Parathyroid adenoma (tissue), 2 donors: Measurements from ENCODE around the gene SOWAHD.

ENCODE experiments used
- H2AFZ ChIP-seq: fragments of 300-600 bp; sonication (generic); one replicate; pipeline ENCODE4 v1.7.0; 2017; ENCODE audit warnings: antibody characterized with exemption, mild to moderate bottlenecking
- H3K27ac ChIP-seq: fragments of 300-600 bp; sonication (generic); one replicate; pipeline ENCODE4 v1.7.0; 2017
- H3K27me3 ChIP-seq: fragments of 300-600 bp; sonication (generic); one replicate; pipeline ENCODE4 v1.7.0; 2017; ENCODE audit warnings: low read length; ENCODE audit not compliant: control insufficient read depth, insufficient read depth
- H3K36me3 ChIP-seq: fragments of 300-600 bp; sonication (generic); one replicate; pipeline ENCODE4 v1.7.0; 2017; ENCODE audit warnings: low read length; ENCODE audit not compliant: control insufficient read depth, insufficient read depth
- H3K4me1 ChIP-seq: fragments of 300-600 bp; sonication (generic); one replicate; pipeline ENCODE4 v1.7.0; 2017; ENCODE audit warnings: control low read depth
- H3K4me2 ChIP-seq: fragments of 300-600 bp; sonication (generic); one replicate; pipeline ENCODE4 v1.7.0; 2017; ENCODE audit warnings: low read length
- H3K4me3 ChIP-seq: fragments of 300-600 bp; sonication (generic); one replicate; pipeline ENCODE4 v1.7.0; 2017; ENCODE audit warnings: low read depth, low read length
- H3K79me2 ChIP-seq: fragments of 300-600 bp; sonication (generic); one replicate; pipeline ENCODE4 v1.7.0; 2017; ENCODE audit warnings: control low read depth
- H3K9ac ChIP-seq: fragments of 300-600 bp; sonication (generic); one replicate; pipeline ENCODE4 v1.7.0; 2017; ENCODE audit warnings: mild to moderate bottlenecking
- H3K9me3 ChIP-seq: fragments of 300-600 bp; sonication (generic); one replicate; pipeline ENCODE4 v1.7.0; 2017; ENCODE audit warnings: low read length; ENCODE audit not compliant: control insufficient read depth
- CTCF ChIP-seq: fragments of 300-600 bp; sonication (generic); IDR thresholded peaks from one replicate; pipeline ENCODE4 v1.7.0; 2017; ENCODE audit warnings: antibody characterized with exemption, mild to moderate bottlenecking
- donor health status: primary hyperparathyroidism.

SOWAHD gene

GRCh38 chrX:119778829-119779228 lies 20.4 kb downstream of the SOWAHD start:
- Histone ChIP-seq H3K27me3 (no peaks in the 10 kb centered on the region), H3K9ac (no peak overlapping the region), H3K4me1 (no peaks in the 10 kb centered on the region), H3K27ac (no peak overlapping the region), H3K36me3 (no peaks in the 10 kb centered on the region), H3K9me3 (no peaks in the 10 kb centered on the region), H2AFZ (no peak overlapping the region), H3K4me3 (no peak overlapping the region), H3K4me2 (no peak overlapping the region), H3K79me2 (no peaks in the 10 kb centered on the region)
- TF ChIP-seq CTCF: no peak

GRCh38 chrX:119783026-119783425 lies 24.6 kb downstream of the SOWAHD start:
- Histone ChIP-seq H3K9ac (no peak overlapping the region), H3K36me3 (no peaks in the 10 kb centered on the region), H3K79me2 (no peaks in the 10 kb centered on the region), H3K4me3 (no peak overlapping the region), H3K4me1 (no peaks in the 10 kb centered on the region), H3K9me3 (no peaks in the 10 kb centered on the region), H3K27ac (no peak overlapping the region), H3K4me2 (no peak overlapping the region), H3K27me3 (no peaks in the 10 kb centered on the region), H2AFZ (no peak overlapping the region)
- TF ChIP-seq CTCF: no peak

GRCh38 chrX:119784747-119785446 lies 26.5 kb downstream of the SOWAHD start:
- Histone ChIP-seq H3K27ac (no peak overlapping the region), H3K4me1 (peaks cover 2% of the 10 kb centered on the region), H3K36me3 (no peaks in the 10 kb centered on the region)

GRCh38 chrX:119790977-119791436 lies 32.6 kb downstream of the SOWAHD start:
- H3K27ac ChIP-seq: peak overlapping the region; percentile 94
- peak overlapping the region; percentile 79 for H2AFZ ChIP-seq
- H3K79me2 ChIP-seq: peaks cover 12% of the 10 kb centered on the region
- H3K4me1 ChIP-seq: peaks cover 7% of the 10 kb centered on the region
- peak overlapping the region; percentile 84 for H3K9ac ChIP-seq
- no peaks in the 10 kb centered on the region for H3K27me3 ChIP-seq
- TF ChIP-seq CTCF: no peak
- peak overlapping the region; percentile 78 for H3K4me3 ChIP-seq
- no peaks in the 10 kb centered on the region for H3K9me3 ChIP-seq
- no peaks in the 10 kb centered on the region for H3K36me3 ChIP-seq
- peak overlapping the region; percentile 79 for H3K4me2 ChIP-seq

More at GRCh38 chrX:119784747-119785446, 26.5 kb downstream of the SOWAHD start:
- no peak overlapping the region for H3K4me3 ChIP-seq
- H3K9me3 ChIP-seq: no peaks in the 10 kb centered on the region
- peak; percentile 17 for TF ChIP-seq CTCF
- no peaks in the 10 kb centered on the region for H3K27me3 ChIP-seq
- no peak overlapping the region for H2AFZ ChIP-seq
- no peak overlapping the region for H3K9ac ChIP-seq
- peaks cover 5% of the 10 kb centered on the region for H3K79me2 ChIP-seq
- no peak overlapping the region for H3K4me2 ChIP-seq
